Naive thymus-derived CD8-positive, alpha-beta T cell (primary cell): ENCODE data around the gene TLR9. TPM values are rescaled to one million over a fixed set of nuclear protein-coding genes. Genes with fewer than 3 reads are reported as not detected.

Source experiments
- ATAC-seq, 2 donors: fragments of 150-1000 bp; cut with Tn5 transposase in 1 of 2; sonication (Bioruptor Pico), chemical (Tn5 transposase) in 1 of 2; 1 replicate in 1 of 2; 2 replicates in 1 of 2; pipeline ENCODE4 v1.10.0; 2021; ENCODE audit warnings: mild to moderate bottlenecking in 2 of 2, moderate library complexity in 2 of 2
- POLR2A ChIA-PET: fragments of 350-600 bp; sonication (Branson Sonifier 250); formaldehyde crosslinking; loops from one replicate; lab custom pipeline; 2021; ENCODE audit warnings: antibody characterized with exemption; lab: Charles Lee
- DNase-seq, 10 donors: peaks; one replicate each; pipeline versions ENCODE4 v3.0.0 to v3.0.0-alpha.2; 2020 to 2022
- H3K27ac Mint-ChIP-seq, 10 donors: one replicate each; pipeline ENCODE4 v1.8.0; 2020 to 2022; ENCODE audit warnings: mild to moderate bottlenecking in 10 of 10, mixed read lengths in 10 of 10, moderate library complexity in 4 of 10, inconsistent platforms in 1 of 10
- H3K27me3 Mint-ChIP-seq, 5 donors: one replicate each; pipeline ENCODE4 v1.8.0; 2021 to 2022; ENCODE audit warnings: mixed read lengths in 5 of 5
- H3K36me3 Mint-ChIP-seq, 3 donors: one replicate each; pipeline ENCODE4 v1.8.0; 2020 to 2022; ENCODE audit warnings: mixed read lengths in 3 of 3, mild to moderate bottlenecking in 2 of 3, inconsistent platforms in 1 of 3
- H3K4me1 Mint-ChIP-seq, 4 donors: one replicate each; pipeline ENCODE4 v1.8.0; 2021 to 2022; ENCODE audit warnings: mixed read lengths in 4 of 4
- H3K4me3 Mint-ChIP-seq, 10 donors: one replicate each; pipeline ENCODE4 v1.8.0; 2020 to 2022; ENCODE audit warnings: mild to moderate bottlenecking in 10 of 10, mixed read lengths in 10 of 10, moderate library complexity in 6 of 10, inconsistent platforms in 1 of 10
- H3K9me3 Mint-ChIP-seq, 9 donors: one replicate each; pipeline ENCODE4 v1.8.0; 2020 to 2022; ENCODE audit warnings: mixed read lengths in 9 of 9, mild to moderate bottlenecking in 3 of 9, inconsistent platforms in 1 of 9, moderate library complexity in 1 of 9
- polyA plus RNA-seq, 3 donors: library from polyadenylated mRNA; unstranded; fragments of 300-500 nt; fragmentation: Illumina TruSeq; gene quantifications; one replicate each; pipeline ENCODE4 v1.2.3, GENCODE V29; 2021
- total RNA-seq, 8 experiments: library from RNA in 2 of 8; stranded (reverse) in 2 of 8; gene quantifications; one replicate each; pipeline ENCODE4 v1.2.3 and lab custom pipeline; 2021 to 2026

Gene TLR9
- total and polyA plus RNA-seq, 5 experiments from 2014 or later = 2.4 to 2.8 TPM; not detected in 3

DNA sequence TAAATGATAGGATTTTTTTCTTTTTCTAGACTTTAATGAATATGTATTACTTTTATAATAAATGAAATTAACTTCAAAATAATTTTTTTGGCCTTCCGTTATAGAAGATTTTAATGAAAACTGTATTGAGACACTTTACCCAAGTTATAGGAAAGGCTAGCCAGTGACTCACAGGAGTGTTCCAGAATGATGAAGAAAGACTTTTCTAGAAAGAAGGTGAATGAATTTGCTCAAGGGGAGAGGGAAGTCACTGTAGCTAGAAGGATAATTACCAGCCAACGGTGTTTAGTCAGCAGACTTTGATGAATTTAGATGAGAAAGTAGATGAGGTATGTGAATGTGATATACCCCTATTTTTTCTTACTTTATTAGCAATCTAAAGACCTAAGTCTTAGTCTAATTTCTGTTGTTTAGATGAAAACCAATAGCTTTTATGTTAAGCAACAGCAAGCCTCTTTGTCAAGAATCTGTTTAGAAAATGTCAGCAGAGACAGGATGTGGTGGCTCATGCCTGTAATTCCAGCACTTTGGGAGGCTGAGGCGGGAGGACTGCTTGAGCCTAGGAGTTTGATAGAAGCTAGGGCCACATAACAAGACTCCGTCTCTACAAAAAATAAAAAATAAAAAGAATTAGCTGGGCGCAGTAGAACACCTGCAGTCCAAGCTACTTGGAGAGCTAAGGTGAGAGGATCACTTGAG, 24.3 kb downstream of the TLR9 start:
- POLR2A ChIA-PET = interaction anchor here (0.8 to 1.8 kb wide), 3 partner anchors 16 to 78 kb away, joined by 3 to 7 read pairs (median 3); no protein-coding TSS in a partner anchor
- Mint-ChIP-seq H3K9me3 (no peaks in the 10 kb centered on the region), H3K4me3 (no peak overlapping the region), H3K27ac (peak overlapping the region in 5 of 10 donors; percentile 9 to 75 (median 40)), H3K36me3 (peaks cover 6 to 57% (median 31%) of the 10 kb centered on the region in 3 donors), H3K27me3 (no peaks in the 10 kb centered on the region), H3K4me1 (peaks cover 20 to 59% (median 52%) of the 10 kb centered on the region in 4 donors)
- ATAC-seq = no peak
- DNase-seq = no peak

DNA sequence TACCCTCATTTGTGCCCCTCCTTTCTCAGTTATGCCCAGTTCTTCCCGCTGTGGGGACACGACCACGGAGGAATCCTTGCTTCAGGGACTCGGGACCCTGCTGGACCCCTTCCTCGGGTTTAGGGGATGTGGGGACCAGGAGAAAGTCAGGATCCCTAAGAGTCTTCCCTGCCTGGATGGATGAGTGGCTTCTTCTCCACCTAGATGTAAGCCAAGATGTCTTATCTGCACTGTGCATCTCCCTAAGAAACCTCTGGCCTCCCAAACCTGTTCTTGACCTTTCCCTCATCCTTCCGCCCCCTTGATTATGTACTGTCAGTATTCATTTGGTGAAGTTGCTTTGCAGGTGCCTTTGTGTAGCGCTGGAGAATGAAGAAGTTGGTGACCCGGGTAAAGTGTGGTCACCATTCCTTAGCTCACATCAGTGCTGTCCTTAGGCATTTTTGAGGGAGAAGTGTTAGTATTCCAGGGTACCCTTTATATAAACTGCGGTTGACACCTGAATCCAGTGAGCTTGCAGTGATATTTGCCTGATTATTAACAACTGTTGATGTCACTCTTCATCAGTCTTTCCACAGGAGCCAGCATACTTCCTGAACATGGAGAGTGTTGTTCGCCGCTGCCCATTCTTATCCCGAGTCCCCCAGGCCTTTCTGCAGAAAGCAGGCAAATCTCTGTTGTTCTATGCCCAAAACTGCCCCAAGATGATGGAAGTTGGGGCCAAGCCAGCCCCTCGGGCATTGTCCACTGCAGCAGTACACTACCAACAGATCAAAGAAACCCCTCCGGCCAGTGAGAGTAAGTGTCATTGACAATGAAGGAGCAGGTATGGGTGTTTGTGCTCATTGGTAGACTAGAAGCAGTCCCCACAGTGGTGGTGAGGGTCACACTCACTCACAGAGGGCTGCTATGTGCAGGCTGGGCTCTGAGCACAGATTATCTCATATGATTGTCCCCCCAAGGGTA, 26.5 kb downstream of the TLR9 start:
- peak overlapping the region; percentile 88 to 98 (median 94) for H3K27ac Mint-ChIP-seq
- ATAC-seq (no peak), DNase-seq (peak in 1 of 10 donors; percentile 15)
- H3K27me3 Mint-ChIP-seq = no peaks in the 10 kb centered on the region
- POLR2A ChIA-PET = interaction anchor here (0.6 kb wide), 1 partner anchor 114 kb away, joined by 4 read pairs; no protein-coding TSS in a partner anchor
- peaks cover 18 to 59% (median 49%) of the 10 kb centered on the region in 4 donors for H3K4me1 Mint-ChIP-seq
- H3K36me3 Mint-ChIP-seq = peaks cover 0 to 35% (median 20%) of the 10 kb centered on the region in 3 donors
- H3K9me3 Mint-ChIP-seq = no peaks in the 10 kb centered on the region
- peak overlapping the region; percentile 95 to 99 (median 97) for H3K4me3 Mint-ChIP-seq

DNA sequence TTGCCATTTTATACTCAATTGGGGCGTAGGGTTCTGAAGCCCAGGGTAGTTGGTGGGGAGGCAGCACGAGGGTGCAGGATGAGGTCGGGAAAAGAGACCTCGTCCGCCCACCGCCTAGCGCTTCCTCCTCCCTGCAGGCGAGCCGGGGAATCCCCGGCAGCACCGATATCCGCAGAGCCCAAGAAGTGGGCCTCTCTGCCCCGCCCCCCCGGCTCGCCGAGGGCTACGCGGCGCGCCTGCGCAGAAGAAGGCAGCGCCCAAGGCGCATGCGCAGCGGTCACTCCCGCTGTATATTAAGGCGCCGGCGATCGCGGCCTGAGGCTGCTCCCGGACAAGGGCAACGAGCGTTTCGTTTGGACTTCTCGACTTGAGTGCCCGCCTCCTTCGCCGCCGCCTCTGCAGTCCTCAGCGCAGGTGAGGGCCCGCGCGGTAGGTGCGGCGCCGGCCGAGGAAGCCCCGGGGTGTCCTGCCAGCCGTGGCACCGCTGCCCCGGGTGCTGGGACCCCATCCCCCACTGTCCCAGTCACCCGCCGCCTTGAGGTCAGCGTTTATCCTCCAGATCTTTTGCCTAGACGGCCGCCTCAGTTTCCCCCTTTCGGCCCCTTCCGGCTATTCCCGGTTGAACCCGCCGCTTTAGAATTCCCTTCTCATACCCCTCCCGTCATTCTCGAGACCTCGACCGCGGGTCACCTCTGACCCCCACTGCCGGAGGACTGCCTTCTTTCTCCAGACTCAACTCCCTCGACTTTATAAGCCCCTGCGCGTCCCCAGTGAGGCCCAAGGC, 27.4 kb downstream of the TLR9 start, which contains the start of gene ALAS1:
Gene ALAS1 (plus strand): TSS at position 319 of the 784 bp plus-strand sequence. CDS start 1,082 bp downstream, outside the sequence.
- ATAC-seq (peak; percentile 96 to 98), DNase-seq (peak; percentile 85 to 98 (median 94))
- Mint-ChIP-seq H3K4me3 (peak within 1 kb of the TSS; percentile 95 to 99 (median 97)), H3K36me3 (peaks cover 0 to 26% (median 13%) of the 10 kb centered on the region in 3 donors), H3K4me1 (peaks cover 18 to 56% (median 49%) of the 10 kb centered on the region in 4 donors), H3K27ac (peak within 1 kb of the TSS; percentile 88 to 98 (median 96)), H3K27me3 (no peaks in the 10 kb centered on the region), H3K9me3 (no peaks in the 10 kb centered on the region)
- POLR2A ChIA-PET = interaction anchor here (1.1 to 1.2 kb wide), 3 partner anchors 24 to 142 kb away, joined by 3 to 4 read pairs (median 3); partner anchors contain the start of gene DUSP7

DNA sequence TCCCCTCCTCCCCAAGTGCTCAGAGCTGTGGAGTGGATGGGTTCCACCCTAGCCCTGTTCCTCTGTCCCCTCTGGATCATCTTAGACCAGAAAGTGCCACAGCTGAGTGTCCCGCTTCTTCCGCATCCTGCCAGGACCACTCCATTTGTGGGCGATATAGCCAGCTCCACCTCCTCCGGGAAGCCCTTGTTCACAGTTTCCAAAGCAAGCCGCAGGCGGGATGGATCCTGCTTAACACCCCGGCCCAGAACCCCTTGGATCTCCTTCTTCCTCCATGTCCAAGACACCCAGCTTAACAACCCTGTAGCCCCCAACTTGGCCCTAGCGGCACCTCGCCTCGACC, 28.0 kb downstream of the TLR9 start:
- H3K4me1 Mint-ChIP-seq = peaks cover 18 to 51% (median 45%) of the 10 kb centered on the region in 4 donors
- POLR2A ChIA-PET = interaction anchor here (0.7 to 1.2 kb wide), 4 partner anchors 25 to 142 kb away, joined by 3 to 4 read pairs (median 3); partner anchors contain the start of gene DUSP7

DNA sequence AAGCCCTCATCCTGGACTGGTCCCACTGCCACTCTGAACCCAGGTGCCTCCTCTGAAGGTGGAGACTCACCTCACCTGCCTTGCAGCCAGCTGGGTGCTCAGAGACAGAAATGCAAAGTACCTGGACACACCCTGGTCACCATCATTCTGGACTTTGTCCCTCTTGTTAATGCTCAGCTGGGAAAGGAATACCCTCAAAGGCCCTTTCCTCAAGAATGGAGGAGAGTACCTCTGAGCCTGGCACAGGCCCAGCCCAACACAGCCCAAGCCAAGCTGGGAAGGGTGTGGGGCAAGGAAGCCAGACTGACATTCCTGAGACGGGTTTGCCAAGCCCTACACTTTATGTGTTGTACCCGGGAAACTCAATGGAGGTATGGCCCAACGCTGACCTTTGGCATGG, 28.5 kb downstream of the TLR9 start:
- no peak for ATAC-seq
- Mint-ChIP-seq H3K4me3 (peak overlapping the region in 4 of 10 donors; percentile 95 to 97 (median 96)), H3K9me3 (no peaks in the 10 kb centered on the region), H3K36me3 (peaks cover 0 to 16% (median 6%) of the 10 kb centered on the region in 3 donors), H3K27me3 (no peaks in the 10 kb centered on the region), H3K4me1 (peaks cover 18 to 47% (median 42%) of the 10 kb centered on the region in 4 donors), H3K27ac (peak overlapping the region in 8 of 10 donors; percentile 18 to 96 (median 90))
- DNase-seq = no peak
- POLR2A ChIA-PET = interaction anchor here (0.5 to 1.2 kb wide), 5 partner anchors 25 to 142 kb away, joined by 3 to 4 read pairs (median 3); partner anchors contain the start of gene DUSP7

More for the DNA sequence above, 28.0 kb downstream of the TLR9 start:
- H3K27ac Mint-ChIP-seq = peak overlapping the region; percentile 86 to 96 (median 92)
- peak overlapping the region; percentile 95 to 99 (median 97) for H3K4me3 Mint-ChIP-seq
- peaks cover 0 to 21% (median 9%) of the 10 kb centered on the region in 3 donors for H3K36me3 Mint-ChIP-seq
- DNase-seq (no peak), ATAC-seq (no peak)
- H3K9me3 Mint-ChIP-seq = no peaks in the 10 kb centered on the region
- H3K27me3 Mint-ChIP-seq = no peaks in the 10 kb centered on the region

DNA sequence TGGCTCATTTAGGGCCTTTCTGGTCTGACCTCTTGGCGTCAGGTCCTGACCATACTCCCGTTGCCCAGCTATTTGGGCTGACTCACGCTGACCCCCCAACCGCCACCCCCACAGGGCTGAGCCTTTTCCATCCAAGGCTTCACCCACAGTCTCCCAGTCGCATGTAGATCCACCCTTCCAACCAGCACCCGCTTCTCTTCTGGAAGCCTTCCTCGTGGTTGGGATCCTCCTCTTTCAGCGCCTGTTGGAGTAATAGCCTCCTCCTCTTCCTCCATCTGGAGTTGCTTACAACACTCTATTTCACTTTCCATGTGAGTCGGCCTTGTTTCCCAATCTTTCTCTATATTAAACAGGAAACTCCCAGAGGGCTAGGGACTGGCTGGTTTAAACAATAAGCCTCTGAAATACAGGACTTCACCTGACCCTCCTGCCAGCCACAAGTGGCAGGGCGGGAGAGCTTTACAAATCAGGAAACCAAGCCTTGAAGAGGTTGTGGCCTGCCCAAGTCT, 29.6 kb downstream of the TLR9 start:
- peak overlapping the region in 5 of 10 donors; percentile 8 to 60 (median 43) for H3K27ac Mint-ChIP-seq

DNA sequence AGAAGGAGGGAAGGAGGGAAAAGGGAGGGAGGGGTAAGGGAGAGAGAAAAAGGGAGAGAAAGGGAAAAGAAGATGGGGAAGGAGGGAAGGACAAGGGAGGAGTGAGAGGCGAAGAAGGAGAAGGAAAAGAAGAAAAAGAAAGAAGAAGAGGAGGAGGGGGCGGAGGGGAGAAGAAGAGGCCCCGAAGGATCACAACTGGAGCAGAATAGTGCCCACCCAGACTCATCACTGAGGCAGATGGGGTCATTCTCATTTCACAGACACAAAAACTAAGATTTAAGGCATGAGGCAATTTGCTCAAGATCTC, 30.2 kb downstream of the TLR9 start:
- H3K4me1 Mint-ChIP-seq = peaks cover 16 to 33% (median 29%) of the 10 kb centered on the region in 4 donors
- H3K27me3 Mint-ChIP-seq = no peaks in the 10 kb centered on the region

More for the DNA sequence above, 29.6 kb downstream of the TLR9 start:
- Mint-ChIP-seq H3K4me3 (no peak overlapping the region), H3K4me1 (peaks cover 16 to 36% (median 33%) of the 10 kb centered on the region in 4 donors), H3K27me3 (no peaks in the 10 kb centered on the region), H3K36me3 (peaks cover 0 to 8% (median 5%) of the 10 kb centered on the region in 3 donors), H3K9me3 (no peaks in the 10 kb centered on the region)
- no peak for DNase-seq
- ATAC-seq = no peak
- POLR2A ChIA-PET = interaction anchor here (0.5 to 0.7 kb wide), 3 partner anchors 37 to 214 kb away, joined by 3 to 6 read pairs (median 3); no protein-coding TSS in a partner anchor

DNA sequence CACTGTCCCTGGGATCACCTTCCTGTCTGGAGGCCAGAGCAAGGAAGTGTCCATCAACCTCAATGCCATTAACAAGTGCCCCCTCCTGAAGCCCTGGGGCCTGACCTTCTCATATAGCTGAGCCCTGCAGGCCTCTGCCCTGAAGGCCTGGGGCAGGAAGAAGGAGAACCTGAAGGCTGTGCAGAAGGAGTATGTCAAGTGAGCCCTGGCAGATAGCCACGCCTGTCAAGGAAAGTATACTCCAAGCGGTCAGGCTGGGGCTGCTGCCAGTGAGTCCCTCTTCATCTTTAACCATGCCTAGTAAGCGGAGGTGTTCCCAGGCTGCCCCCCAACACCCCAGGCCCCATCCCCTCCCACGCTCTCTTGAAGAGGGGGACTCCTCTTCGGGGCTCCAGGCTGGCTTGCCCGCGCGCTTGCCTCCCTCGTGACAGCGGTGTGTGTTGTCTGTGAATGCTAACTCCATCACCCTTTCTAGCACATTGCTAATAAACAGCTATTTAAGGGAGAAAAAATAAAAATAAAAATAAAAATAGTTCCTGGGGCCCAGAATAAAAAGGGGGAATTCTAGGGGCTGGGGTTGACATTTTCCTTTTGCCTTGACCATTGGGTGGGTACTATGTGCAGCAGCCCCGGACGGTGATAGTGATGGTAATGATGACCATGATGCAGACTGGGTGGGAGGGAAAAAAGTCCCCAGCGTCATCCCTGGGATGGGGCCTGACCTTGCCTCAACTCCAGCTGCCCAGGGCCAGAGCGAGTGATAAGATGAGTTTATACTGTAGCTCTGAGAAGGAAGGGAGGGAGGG, 30.8 kb downstream of the TLR9 start:
- ATAC-seq (no peak), DNase-seq (no peak)
- no peak overlapping the region for H3K4me3 Mint-ChIP-seq
- peaks cover 0 to 3% (median 0%) of the 10 kb centered on the region in 3 donors for H3K36me3 Mint-ChIP-seq
- peak overlapping the region in 1 of 10 donors; percentile 14 for H3K27ac Mint-ChIP-seq
- POLR2A ChIA-PET = interaction anchor here (0.6 kb wide), 1 partner anchor 27 kb away, joined by 3 read pairs; no protein-coding TSS in a partner anchor
- H3K4me1 Mint-ChIP-seq = peaks cover 15 to 30% (median 25%) of the 10 kb centered on the region in 4 donors
- H3K27me3 Mint-ChIP-seq = no peaks in the 10 kb centered on the region
- H3K9me3 Mint-ChIP-seq = no peaks in the 10 kb centered on the region

More for the DNA sequence above, 30.2 kb downstream of the TLR9 start:
- POLR2A ChIA-PET = interaction anchor here (0.6 to 0.7 kb wide), 2 partner anchors 26 to 151 kb away, joined by 3 read pairs; no protein-coding TSS in a partner anchor
- no peak for ATAC-seq
- H3K9me3 Mint-ChIP-seq = no peaks in the 10 kb centered on the region
- no peak overlapping the region for H3K4me3 Mint-ChIP-seq
- H3K36me3 Mint-ChIP-seq = peaks cover 0 to 5% (median 3%) of the 10 kb centered on the region in 3 donors
- no peak for DNase-seq
- H3K27ac Mint-ChIP-seq = peak overlapping the region in 1 of 10 donors; percentile 41

DNA sequence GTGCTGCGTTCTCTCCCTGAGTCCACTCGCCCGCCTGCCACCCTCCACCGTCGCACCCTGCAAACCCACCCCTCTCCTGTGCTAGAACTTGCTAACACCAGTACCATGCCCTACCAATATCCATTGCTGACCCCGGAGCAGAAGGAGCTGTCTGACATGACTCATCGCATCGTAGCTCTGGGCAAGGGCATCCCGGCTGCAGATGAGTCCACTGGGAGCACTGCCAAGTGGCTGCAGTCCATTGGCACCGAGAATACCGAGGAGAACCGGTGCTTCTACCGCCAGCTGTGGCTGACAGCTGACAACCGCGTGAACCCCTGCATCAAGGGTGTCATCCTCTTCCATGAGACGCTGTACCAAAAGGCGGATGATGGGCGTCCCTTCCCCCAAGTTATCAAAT, 32.4 kb downstream of the TLR9 start:
- H3K4me1 Mint-ChIP-seq = peaks cover 6 to 23% (median 12%) of the 10 kb centered on the region in 4 donors
- ATAC-seq (no peak), DNase-seq (no peak)
- no peaks in the 10 kb centered on the region for H3K9me3 Mint-ChIP-seq
- H3K36me3 Mint-ChIP-seq = no peaks in the 10 kb centered on the region
- POLR2A ChIA-PET = no interaction called here
- H3K27ac Mint-ChIP-seq = peak overlapping the region in 2 of 10 donors; percentile 72 to 74
- H3K27me3 Mint-ChIP-seq = no peaks in the 10 kb centered on the region
- H3K4me3 Mint-ChIP-seq = no peak overlapping the region

DNA sequence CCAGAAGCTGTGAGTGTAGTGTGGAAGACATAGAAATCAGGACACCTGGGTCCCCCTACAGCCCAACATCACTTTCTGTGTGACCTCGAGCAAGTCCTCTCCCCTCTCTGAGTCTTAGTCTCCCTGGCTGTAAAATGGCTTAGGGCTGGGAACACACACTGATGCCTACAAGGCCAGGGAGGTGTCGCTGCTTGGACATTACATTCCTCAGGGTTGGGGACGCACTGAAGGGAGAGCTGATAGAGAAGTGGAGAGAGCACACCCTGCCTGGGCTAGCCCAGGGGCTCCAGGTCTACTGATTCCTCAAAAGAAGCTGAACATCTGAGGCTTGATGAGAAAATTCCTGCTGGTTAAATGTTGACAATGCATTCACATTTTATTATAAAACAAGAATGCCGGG, 33.8 kb downstream of the TLR9 start:
- Mint-ChIP-seq H3K4me3 (no peak overlapping the region), H3K4me1 (peaks cover 0 to 12% (median under 1%) of the 10 kb centered on the region in 4 donors), H3K36me3 (no peaks in the 10 kb centered on the region), H3K9me3 (no peaks in the 10 kb centered on the region), H3K27ac (peak overlapping the region in 2 of 10 donors; percentile 34 to 68), H3K27me3 (no peaks in the 10 kb centered on the region)
- POLR2A ChIA-PET = interaction anchor here (0.6 kb wide), 1 partner anchor 32 kb away, joined by 3 read pairs; no protein-coding TSS in a partner anchor
- no peak for ATAC-seq
- no peak for DNase-seq
